Parathyroid adenoma (tissue), 2 donors: Measurements from ENCODE around the gene GPR37L1.

Experiments used
- H2AFZ ChIP-seq: fragments of 300-600 bp; sonication (generic); one replicate; pipeline ENCODE4 v1.7.0; 2017; ENCODE audit warnings: antibody characterized with exemption, mild to moderate bottlenecking
- H3K27ac ChIP-seq: fragments of 300-600 bp; sonication (generic); one replicate; pipeline ENCODE4 v1.7.0; 2017
- H3K27me3 ChIP-seq: fragments of 300-600 bp; sonication (generic); one replicate; pipeline ENCODE4 v1.7.0; 2017; ENCODE audit warnings: low read length; ENCODE audit not compliant: control insufficient read depth, insufficient read depth
- H3K36me3 ChIP-seq: fragments of 300-600 bp; sonication (generic); one replicate; pipeline ENCODE4 v1.7.0; 2017; ENCODE audit warnings: low read length; ENCODE audit not compliant: control insufficient read depth, insufficient read depth
- H3K4me1 ChIP-seq: fragments of 300-600 bp; sonication (generic); one replicate; pipeline ENCODE4 v1.7.0; 2017; ENCODE audit warnings: control low read depth
- H3K4me2 ChIP-seq: fragments of 300-600 bp; sonication (generic); one replicate; pipeline ENCODE4 v1.7.0; 2017; ENCODE audit warnings: low read length
- H3K4me3 ChIP-seq: fragments of 300-600 bp; sonication (generic); one replicate; pipeline ENCODE4 v1.7.0; 2017; ENCODE audit warnings: low read depth, low read length
- H3K79me2 ChIP-seq: fragments of 300-600 bp; sonication (generic); one replicate; pipeline ENCODE4 v1.7.0; 2017; ENCODE audit warnings: control low read depth
- H3K9ac ChIP-seq: fragments of 300-600 bp; sonication (generic); one replicate; pipeline ENCODE4 v1.7.0; 2017; ENCODE audit warnings: mild to moderate bottlenecking
- H3K9me3 ChIP-seq: fragments of 300-600 bp; sonication (generic); one replicate; pipeline ENCODE4 v1.7.0; 2017; ENCODE audit warnings: low read length; ENCODE audit not compliant: control insufficient read depth
- CTCF ChIP-seq: fragments of 300-600 bp; sonication (generic); IDR thresholded peaks from one replicate; pipeline ENCODE4 v1.7.0; 2017; ENCODE audit warnings: antibody characterized with exemption, mild to moderate bottlenecking
- donor health status: primary hyperparathyroidism.

GPR37L1 gene

GRCh38 chr1:202104073-202104472 is 18.6 kb upstream of the GPR37L1 start:
- no peak overlapping the region for H3K27ac ChIP-seq
- H3K9me3 ChIP-seq, result no peaks in the 10 kb centered on the region
- H2AFZ ChIP-seq, result no peak overlapping the region
- H3K4me3 ChIP-seq, result no peak overlapping the region
- peaks cover 18% of the 10 kb centered on the region for H3K4me1 ChIP-seq
- no peak overlapping the region for H3K9ac ChIP-seq
- no peak overlapping the region for H3K4me2 ChIP-seq
- no peaks in the 10 kb centered on the region for H3K27me3 ChIP-seq
- no peaks in the 10 kb centered on the region for H3K36me3 ChIP-seq
- no peak for TF ChIP-seq CTCF
- no peaks in the 10 kb centered on the region for H3K79me2 ChIP-seq

GRCh38 chr1:202105571-202106339 is 17.0 kb upstream of the GPR37L1 start:
- no peak overlapping the region for H3K9ac ChIP-seq

GRCh38 chr1:202106340-202107254 is 16.1 kb upstream of the GPR37L1 start:
- no peak overlapping the region for H3K4me2 ChIP-seq
- H3K27me3 ChIP-seq, result no peaks in the 10 kb centered on the region
- H3K9me3 ChIP-seq, result no peaks in the 10 kb centered on the region
- H3K27ac ChIP-seq, result peak overlapping the region; percentile 49
- TF ChIP-seq CTCF, result no peak
- H3K79me2 ChIP-seq, result no peaks in the 10 kb centered on the region
- H3K9ac ChIP-seq, result no peak overlapping the region
- H2AFZ ChIP-seq, result no peak overlapping the region
- no peak overlapping the region for H3K4me3 ChIP-seq
- H3K36me3 ChIP-seq, result no peaks in the 10 kb centered on the region
- peaks cover 18% of the 10 kb centered on the region for H3K4me1 ChIP-seq

More at GRCh38 chr1:202105571-202106339, 17.0 kb upstream of the GPR37L1 start:
- Histone ChIP-seq H3K27ac (no peak overlapping the region), H3K4me3 (no peak overlapping the region), H3K4me2 (no peak overlapping the region), H3K27me3 (no peaks in the 10 kb centered on the region), H3K9me3 (no peaks in the 10 kb centered on the region), H2AFZ (no peak overlapping the region), H3K36me3 (no peaks in the 10 kb centered on the region), H3K4me1 (peaks cover 18% of the 10 kb centered on the region), H3K79me2 (no peaks in the 10 kb centered on the region)
- no peak for TF ChIP-seq CTCF

- Histone ChIP-seq H3K27ac (peak overlapping the region; percentile 49), H3K9ac (no peak overlapping the region), H2AFZ (peak overlapping the region; percentile 45), H3K27me3 (no peaks in the 10 kb centered on the region), H3K9me3 (no peaks in the 10 kb centered on the region), H3K79me2 (no peaks in the 10 kb centered on the region), H3K4me1 (peaks cover 18% of the 10 kb centered on the region), H3K4me2 (peak overlapping the region; percentile 53), H3K36me3 (no peaks in the 10 kb centered on the region), H3K4me3 (no peak overlapping the region)
- no peak for TF ChIP-seq CTCF
These were observed 15.4 kb upstream of the GPR37L1 start for GRCh38 chr1:202107321-202107761.
